SHP77 treated with DMSO at 0.1 percent for 48 hours (cell line): ENCODE measurements around the gene PADI4.

Experiments
- DNase-seq: peaks from one replicate; lab custom pipeline; 2025; lab: John Stamatoyannopoulos, UW

Gene PADI4

GRCh38 chr1:17307946-17308345 is at the start of gene PADI4:
TSS of gene PADI4 (plus strand) at chr1:17308197. CDS start at chr1:17308223, 26 bp downstream.
- DNase-seq: no peak

GRCh38 chr1:17258758-17259130 is 49.3 kb upstream of the PADI4 start:
- DNase-seq: no peak

GRCh38 chr1:17259233-17259873 is 48.6 kb upstream of the PADI4 start:
- no peak for DNase-seq

GRCh38 chr1:17260264-17260663 is 47.7 kb upstream of the PADI4 start:
- no peak for DNase-seq

- no peak for DNase-seq
Measured at GRCh38 chr1:17260738-17261137, 47.3 kb upstream of the PADI4 start.

- no peak for DNase-seq
Measured at GRCh38 chr1:17263936-17264335, 44.1 kb upstream of the PADI4 start.

- no peak for DNase-seq
Measured at GRCh38 chr1:17264470-17264869, 43.5 kb upstream of the PADI4 start.

GRCh38 chr1:17265162-17265561 is 42.8 kb upstream of the PADI4 start:
- no peak for DNase-seq

- no peak for DNase-seq
Measured at GRCh38 chr1:17265950-17266349, 42.0 kb upstream of the PADI4 start.

GRCh38 chr1:17270891-17271765 is 36.9 kb upstream of the PADI4 start:
- DNase-seq: no peak

- DNase-seq: no peak
Measured at GRCh38 chr1:17272066-17272465, 35.9 kb upstream of the PADI4 start.

- no peak for DNase-seq
Measured at GRCh38 chr1:17272646-17273045, 35.4 kb upstream of the PADI4 start.

- no peak for DNase-seq
Measured at GRCh38 chr1:17273096-17273495, 34.9 kb upstream of the PADI4 start.

- DNase-seq: no peak
Measured at GRCh38 chr1:17274186-17275170, 33.5 kb upstream of the PADI4 start.

GRCh38 chr1:17276568-17276967 is 31.4 kb upstream of the PADI4 start:
- DNase-seq: no peak

- DNase-seq: no peak
Measured at GRCh38 chr1:17277511-17278159, 30.4 kb upstream of the PADI4 start.

GRCh38 chr1:17278996-17279830 is 28.8 kb upstream of the PADI4 start:
- no peak for DNase-seq

- DNase-seq: no peak
Measured at GRCh38 chr1:17280436-17280835, 27.6 kb upstream of the PADI4 start.

GRCh38 chr1:17280894-17281293 is 27.1 kb upstream of the PADI4 start:
- DNase-seq: no peak

GRCh38 chr1:17281775-17282181 is 26.2 kb upstream of the PADI4 start:
- no peak for DNase-seq

GRCh38 chr1:17282836-17283235 is 25.2 kb upstream of the PADI4 start:
- DNase-seq: no peak
